Peyer's patch (tissue), 4 donors: ENCODE data around the gene LAMC2.

ENCODE experiments used
- POLR2A ChIP-seq, 2 donors: fragments of 450-650 bp; IDR thresholded peaks; one replicate each; pipeline ENCODE4 v1.5.1; 2017; ENCODE audit warnings: antibody characterized with exemption in 2 of 2, mild to moderate bottlenecking in 2 of 2, moderate library complexity in 2 of 2
- TF ChIP-seq, protein P1 (sequence below), 6 experiments: fragments of 450-650 bp in 4 of 6; fragments of 200-600 bp in 2 of 6; sonication (generic) in 1 of 6; IDR thresholded peaks; one replicate each; pipeline ENCODE4 v1.5.1; 2017 to 2019; ENCODE audit warnings: antibody characterized with exemption in 6 of 6, mild to moderate bottlenecking in 3 of 6, moderate library complexity in 1 of 6

- TF ChIP-seq, protein P1, sequence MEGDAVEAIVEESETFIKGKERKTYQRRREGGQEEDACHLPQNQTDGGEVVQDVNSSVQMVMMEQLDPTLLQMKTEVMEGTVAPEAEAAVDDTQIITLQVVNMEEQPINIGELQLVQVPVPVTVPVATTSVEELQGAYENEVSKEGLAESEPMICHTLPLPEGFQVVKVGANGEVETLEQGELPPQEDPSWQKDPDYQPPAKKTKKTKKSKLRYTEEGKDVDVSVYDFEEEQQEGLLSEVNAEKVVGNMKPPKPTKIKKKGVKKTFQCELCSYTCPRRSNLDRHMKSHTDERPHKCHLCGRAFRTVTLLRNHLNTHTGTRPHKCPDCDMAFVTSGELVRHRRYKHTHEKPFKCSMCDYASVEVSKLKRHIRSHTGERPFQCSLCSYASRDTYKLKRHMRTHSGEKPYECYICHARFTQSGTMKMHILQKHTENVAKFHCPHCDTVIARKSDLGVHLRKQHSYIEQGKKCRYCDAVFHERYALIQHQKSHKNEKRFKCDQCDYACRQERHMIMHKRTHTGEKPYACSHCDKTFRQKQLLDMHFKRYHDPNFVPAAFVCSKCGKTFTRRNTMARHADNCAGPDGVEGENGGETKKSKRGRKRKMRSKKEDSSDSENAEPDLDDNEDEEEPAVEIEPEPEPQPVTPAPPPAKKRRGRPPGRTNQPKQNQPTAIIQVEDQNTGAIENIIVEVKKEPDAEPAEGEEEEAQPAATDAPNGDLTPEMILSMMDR (IDR thresholded peaks at IDR 0.05), result no peak
- TF ChIP-seq POLR2A (IDR thresholded peaks at IDR 0.05), result no peak
Measured at GRCh38 chr1:183209533-183210158, 23.6 kb downstream of the LAMC2 start.
